ENCODE measurements around the gene SNX25. TPM values are rescaled to one million over a fixed set of nuclear protein-coding genes. Genes with fewer than 3 reads are reported as not detected.
A peak's percentile ranks its signal among the peaks of the same experiment; 100 is the strongest.

Gene SNX25
- total and polyA plus RNA-seq, 5 donors, result 10.5 to 19.9 (median 19.3) TPM

DNA sequence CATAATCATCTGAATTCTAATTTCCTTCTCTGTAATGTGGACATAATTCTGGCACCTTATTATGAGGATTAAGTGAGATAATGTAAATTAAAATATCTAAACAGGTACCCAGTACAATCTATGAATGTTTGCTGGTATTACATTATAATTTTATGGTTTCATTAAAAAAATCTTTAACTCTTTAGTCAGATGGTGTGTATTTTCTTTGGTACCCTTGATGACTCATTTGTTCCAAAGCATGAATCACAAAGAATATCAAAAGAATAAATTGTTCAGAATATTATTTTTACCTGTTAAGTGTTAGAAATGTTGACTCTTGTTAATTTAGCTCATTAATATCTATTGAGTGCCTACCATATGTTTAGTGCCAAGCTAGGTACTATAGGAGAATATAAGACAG lies 74.3 kb downstream of the SNX25 start:
- no peaks in the 10 kb centered on the region for H3K27me3 ChIP-seq (ENCODE audit: control insufficient read depth, insufficient read depth)
- intact Hi-C loops (cut with DNase I), result loop anchor here in 1 of 4 donors (10.0 kb wide), 1 partner anchor 69 kb away; no protein-coding TSS in a partner anchor
- H3K4me3 ChIP-seq (ENCODE audit: low read length), result no peak overlapping the region
- H3K27ac ChIP-seq (ENCODE audit: low read length), result no peak overlapping the region
- no peaks in the 10 kb centered on the region for H3K4me1 ChIP-seq (ENCODE audit: control insufficient read depth, insufficient read depth, low read length)
- DNase-seq (no peak), ATAC-seq (no peak)
- H3K9me3 ChIP-seq (ENCODE audit: control insufficient read depth, low read length), result no peaks in the 10 kb centered on the region

DNA sequence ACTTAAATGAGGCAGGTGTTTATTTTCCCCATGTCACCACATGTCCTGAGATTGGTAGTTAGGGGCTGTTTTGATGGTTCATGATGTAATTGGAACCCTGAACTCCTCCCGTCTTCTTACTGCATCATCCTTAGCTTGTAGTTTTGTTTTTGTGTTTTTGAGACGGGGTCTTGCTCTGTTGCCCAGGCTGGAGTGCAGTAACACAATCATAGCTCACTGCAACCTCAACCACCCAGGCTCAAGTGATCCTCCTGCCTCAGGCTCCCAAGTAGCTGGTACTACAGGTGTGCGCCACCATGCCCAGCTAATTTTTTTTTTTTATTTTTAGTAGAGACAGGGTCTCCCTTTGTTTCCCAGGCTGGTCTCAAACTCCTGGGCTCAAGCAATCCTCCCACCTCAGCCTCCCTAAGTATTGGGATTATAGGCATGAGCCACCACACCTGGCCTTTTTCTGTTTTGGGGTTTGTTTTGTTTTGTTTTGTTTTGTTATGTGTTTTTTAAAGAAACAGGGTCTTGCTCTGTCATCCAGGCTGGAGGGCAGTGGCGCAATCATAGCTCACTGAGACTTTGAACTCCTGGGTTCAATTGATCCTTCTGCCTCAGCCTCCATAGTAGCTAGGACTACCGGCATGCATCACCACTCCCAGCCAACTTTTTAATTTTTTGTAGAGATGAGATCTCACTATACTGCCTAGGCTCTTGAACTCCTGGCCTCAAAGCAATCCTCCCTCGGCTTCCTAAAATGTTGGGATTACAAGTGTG lies 76.4 kb downstream of the SNX25 start:
- no peaks in the 10 kb centered on the region for H3K27me3 ChIP-seq (ENCODE audit: control insufficient read depth, insufficient read depth)
- DNase-seq (no peak), ATAC-seq (peak in 1 of 2 donors; percentile 20)
- H3K4me3 ChIP-seq (ENCODE audit: low read length), result no peak overlapping the region
- no peaks in the 10 kb centered on the region for H3K4me1 ChIP-seq (ENCODE audit: control insufficient read depth, insufficient read depth, low read length)
- H3K27ac ChIP-seq (ENCODE audit: low read length), result peak overlapping the region; percentile 54
- no peaks in the 10 kb centered on the region for H3K9me3 ChIP-seq (ENCODE audit: control insufficient read depth, low read length)
- intact Hi-C loops (cut with DNase I), result loop anchor here in 1 of 4 donors (10.0 kb wide), 1 partner anchor 71 kb away; no protein-coding TSS in a partner anchor
- 83% methylated on average over 6 of the region's 6 CpGs for WGBS

DNA sequence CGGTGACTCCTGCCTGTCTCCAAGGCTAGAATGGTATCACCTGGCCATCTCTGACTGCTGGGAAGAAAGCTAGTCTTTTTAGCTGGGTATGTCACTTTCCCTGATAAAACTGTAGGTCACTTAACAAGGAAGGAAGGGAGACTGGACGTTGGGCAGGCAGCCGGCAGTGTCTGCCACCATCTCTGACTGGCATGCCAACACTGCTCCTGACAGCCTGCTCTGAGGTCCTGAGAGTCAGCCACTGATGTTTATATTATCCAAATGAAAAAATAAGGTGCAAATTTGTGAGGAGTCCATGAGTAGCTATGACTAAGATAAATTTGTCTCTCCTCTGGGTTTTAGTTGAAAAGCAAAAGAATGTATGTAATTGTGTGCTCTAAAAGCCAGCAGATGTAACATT lies 77.2 kb downstream of the SNX25 start:
- H3K4me3 ChIP-seq (ENCODE audit: low read length), result no peak overlapping the region
- DNase-seq, result no peak
- ATAC-seq, result peak; percentile 36 to 55
- intact Hi-C loops (cut with DNase I), result loop anchor here in 1 of 4 donors (10.0 kb wide), 1 partner anchor 72 kb away; no protein-coding TSS in a partner anchor
- H3K27ac ChIP-seq (ENCODE audit: low read length), result peak overlapping the region; percentile 54
- no peaks in the 10 kb centered on the region for H3K4me1 ChIP-seq (ENCODE audit: control insufficient read depth, insufficient read depth, low read length)
- H3K9me3 ChIP-seq (ENCODE audit: control insufficient read depth, low read length), result no peaks in the 10 kb centered on the region
- no peaks in the 10 kb centered on the region for H3K27me3 ChIP-seq (ENCODE audit: control insufficient read depth, insufficient read depth)
- 51% methylated on average over 3 of the region's 3 CpGs for WGBS

DNA sequence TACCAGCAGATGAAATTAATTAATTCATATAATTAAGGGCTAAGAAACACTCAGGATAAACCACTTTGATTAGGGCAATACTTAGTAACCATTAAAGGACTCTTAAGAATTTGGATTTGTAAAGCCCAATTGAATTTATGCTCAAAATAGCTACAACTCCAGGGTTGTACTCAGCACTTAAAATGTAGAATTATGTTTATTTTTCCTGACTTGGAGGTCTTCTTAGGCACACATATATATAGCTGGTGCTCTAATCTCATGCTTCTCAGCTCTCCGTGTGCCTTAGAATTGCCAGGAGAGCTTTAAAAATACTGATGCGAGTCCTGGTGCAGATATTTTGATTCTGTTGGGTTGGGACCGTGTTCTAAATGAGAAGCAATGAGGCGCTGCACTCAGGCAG lies 77.6 kb downstream of the SNX25 start:
- no peak for ATAC-seq
- Histone ChIP-seq H3K27ac (ENCODE audit: low read length) (no peak overlapping the region), H3K4me1 (ENCODE audit: control insufficient read depth, insufficient read depth, low read length) (no peaks in the 10 kb centered on the region), H3K4me3 (ENCODE audit: low read length) (no peak overlapping the region), H3K9me3 (ENCODE audit: control insufficient read depth, low read length) (no peaks in the 10 kb centered on the region), H3K27me3 (ENCODE audit: control insufficient read depth, insufficient read depth) (no peaks in the 10 kb centered on the region)
- intact Hi-C loops (cut with DNase I), result loop anchor here in 1 of 4 donors (10.0 kb wide), 1 partner anchor 72 kb away; no protein-coding TSS in a partner anchor
- no peak for DNase-seq
- WGBS, result 77% methylated on average over 4 of the region's 4 CpGs

DNA sequence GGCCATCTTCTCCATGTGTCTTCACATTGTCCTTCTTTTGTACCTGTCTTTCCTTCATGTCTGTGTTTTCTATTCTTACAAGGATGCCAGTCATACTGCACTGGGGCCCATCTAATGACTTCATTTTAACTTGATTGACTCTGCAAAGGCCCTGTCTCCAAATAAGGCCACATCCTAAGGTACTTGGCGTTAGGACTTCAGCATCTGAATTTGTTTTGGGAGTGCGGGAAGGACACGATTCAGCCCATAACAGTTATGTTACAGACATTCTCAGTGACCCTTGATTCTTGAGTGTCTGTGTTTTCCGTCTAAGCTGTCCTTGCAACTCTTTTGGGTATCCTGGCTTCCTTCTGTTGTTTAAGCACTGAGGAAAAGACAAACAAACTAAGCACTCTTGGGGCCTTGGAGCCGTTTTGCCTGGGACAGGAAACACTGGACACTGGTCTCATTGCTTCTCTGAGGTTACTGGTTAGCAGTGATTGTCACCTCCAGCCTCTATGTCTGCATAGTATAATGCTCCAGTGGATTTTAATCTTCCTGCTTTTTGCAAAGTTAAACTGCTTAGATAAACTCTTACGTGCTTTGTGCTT lies 80.7 kb downstream of the SNX25 start:
- H3K4me3 ChIP-seq (ENCODE audit: low read length), result no peak overlapping the region
- no peak for DNase-seq
- ATAC-seq, result no peak
- no peaks in the 10 kb centered on the region for H3K9me3 ChIP-seq (ENCODE audit: control insufficient read depth, low read length)
- H3K4me1 ChIP-seq (ENCODE audit: control insufficient read depth, insufficient read depth, low read length), result no peaks in the 10 kb centered on the region
- 56% methylated on average over 6 of the region's 6 CpGs for WGBS
- H3K27ac ChIP-seq (ENCODE audit: low read length), result no peak overlapping the region
- H3K27me3 ChIP-seq (ENCODE audit: control insufficient read depth, insufficient read depth), result no peaks in the 10 kb centered on the region
- intact Hi-C loops (cut with DNase I), result no loop called here

DNA sequence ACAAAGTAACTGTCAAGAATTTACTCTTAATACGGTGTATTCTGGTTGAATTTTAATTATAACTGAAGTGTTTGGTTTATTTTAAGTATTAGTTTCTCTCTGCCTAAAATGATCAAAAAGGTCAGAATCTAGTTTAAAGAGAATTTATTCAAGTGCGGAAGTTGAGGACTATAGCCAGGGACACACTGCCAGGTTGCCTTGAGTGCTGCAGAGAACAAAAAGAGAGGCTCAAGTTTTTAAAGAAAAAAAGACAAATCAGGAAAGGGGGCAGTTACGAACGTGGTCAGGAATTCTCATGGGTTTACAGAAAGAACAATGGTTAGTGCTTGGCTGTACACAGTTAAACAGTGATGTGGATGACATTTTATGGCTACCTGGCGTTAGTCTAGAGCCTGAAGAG lies 81.3 kb downstream of the SNX25 start:
- no peaks in the 10 kb centered on the region for H3K4me1 ChIP-seq (ENCODE audit: control insufficient read depth, insufficient read depth, low read length)
- no peak for DNase-seq
- no peak for ATAC-seq
- 37% methylated on average over 5 of the region's 5 CpGs for WGBS
- no peaks in the 10 kb centered on the region for H3K9me3 ChIP-seq (ENCODE audit: control insufficient read depth, low read length)
- no peak overlapping the region for H3K4me3 ChIP-seq (ENCODE audit: low read length)
- intact Hi-C loops (cut with DNase I), result no loop called here
- H3K27me3 ChIP-seq (ENCODE audit: control insufficient read depth, insufficient read depth), result no peaks in the 10 kb centered on the region
- no peak overlapping the region for H3K27ac ChIP-seq (ENCODE audit: low read length)

DNA sequence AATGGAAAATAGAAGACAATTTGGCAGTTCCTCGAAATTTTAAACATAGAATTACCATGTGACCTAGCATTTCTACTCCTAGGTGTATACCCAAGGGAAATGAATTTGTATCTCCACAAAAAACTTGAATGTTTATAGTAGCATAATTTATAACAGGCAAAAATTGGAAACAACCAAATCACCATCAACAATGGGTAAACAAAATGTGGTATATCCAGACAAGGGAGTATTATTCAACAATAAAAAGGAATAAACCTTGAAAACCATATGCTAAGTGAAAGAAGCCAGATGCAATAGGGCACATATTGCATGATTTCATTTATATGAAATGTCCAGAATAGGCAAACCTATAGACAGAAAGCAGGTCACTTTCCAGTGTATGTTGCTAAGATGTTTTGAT lies 83.8 kb downstream of the SNX25 start:
- intact Hi-C loops (cut with DNase I), result no loop called here
- no peak overlapping the region for H3K27ac ChIP-seq (ENCODE audit: low read length)
- no peak for DNase-seq
- no peak overlapping the region for H3K4me3 ChIP-seq (ENCODE audit: low read length)
- no peaks in the 10 kb centered on the region for H3K9me3 ChIP-seq (ENCODE audit: control insufficient read depth, low read length)
- no peaks in the 10 kb centered on the region for H3K27me3 ChIP-seq (ENCODE audit: control insufficient read depth, insufficient read depth)
- H3K4me1 ChIP-seq (ENCODE audit: control insufficient read depth, insufficient read depth, low read length), result no peaks in the 10 kb centered on the region
- ATAC-seq, result no peak
- 96% methylated on average over 1 of the region's 1 CpG for WGBS

DNA sequence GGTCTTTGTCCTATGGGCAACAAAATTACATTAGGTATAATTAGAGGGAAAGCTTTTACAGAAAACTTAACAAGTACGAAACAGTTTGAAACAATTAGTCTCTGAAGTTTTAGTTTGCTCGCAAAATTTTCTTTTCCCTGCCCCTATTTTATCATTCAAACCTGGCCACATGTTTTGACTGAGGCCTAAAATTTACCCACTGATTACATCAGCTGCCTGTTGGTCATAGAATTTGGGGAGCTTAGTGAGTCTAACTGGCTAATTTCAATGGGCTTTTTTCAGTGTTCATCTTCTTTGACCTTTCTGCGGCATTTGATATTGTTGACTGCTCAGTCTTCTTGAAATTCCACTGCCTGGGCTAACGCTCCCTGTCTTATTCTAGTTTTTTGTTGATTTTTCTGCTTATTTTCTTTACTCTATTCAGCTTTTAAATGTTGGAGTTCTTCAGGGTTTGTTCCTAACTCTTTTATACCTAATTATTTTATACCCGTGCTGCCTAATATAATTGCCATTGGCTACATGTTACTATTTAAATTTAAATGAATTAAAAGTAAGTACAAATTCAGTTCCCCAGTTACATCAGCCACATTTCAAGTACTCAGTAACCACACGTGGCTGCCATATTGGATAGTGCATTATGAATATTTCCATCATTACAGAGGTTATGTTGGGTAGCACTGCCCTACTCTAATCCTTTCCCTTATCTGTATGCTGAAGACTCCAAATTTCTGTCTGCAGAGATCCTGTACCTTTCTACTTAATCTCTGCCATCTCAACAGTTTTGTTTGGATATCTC lies 87.5 kb downstream of the SNX25 start:
- Histone ChIP-seq H3K4me3 (ENCODE audit: low read length) (no peak overlapping the region), H3K27ac (ENCODE audit: low read length) (no peak overlapping the region), H3K27me3 (ENCODE audit: control insufficient read depth, insufficient read depth) (no peaks in the 10 kb centered on the region), H3K4me1 (ENCODE audit: control insufficient read depth, insufficient read depth, low read length) (no peaks in the 10 kb centered on the region), H3K9me3 (ENCODE audit: control insufficient read depth, low read length) (no peaks in the 10 kb centered on the region)
- intact Hi-C loops (cut with DNase I), result no loop called here
- 95% methylated on average over 6 of the region's 6 CpGs for WGBS
- no peak for DNase-seq
- no peak for ATAC-seq

DNA sequence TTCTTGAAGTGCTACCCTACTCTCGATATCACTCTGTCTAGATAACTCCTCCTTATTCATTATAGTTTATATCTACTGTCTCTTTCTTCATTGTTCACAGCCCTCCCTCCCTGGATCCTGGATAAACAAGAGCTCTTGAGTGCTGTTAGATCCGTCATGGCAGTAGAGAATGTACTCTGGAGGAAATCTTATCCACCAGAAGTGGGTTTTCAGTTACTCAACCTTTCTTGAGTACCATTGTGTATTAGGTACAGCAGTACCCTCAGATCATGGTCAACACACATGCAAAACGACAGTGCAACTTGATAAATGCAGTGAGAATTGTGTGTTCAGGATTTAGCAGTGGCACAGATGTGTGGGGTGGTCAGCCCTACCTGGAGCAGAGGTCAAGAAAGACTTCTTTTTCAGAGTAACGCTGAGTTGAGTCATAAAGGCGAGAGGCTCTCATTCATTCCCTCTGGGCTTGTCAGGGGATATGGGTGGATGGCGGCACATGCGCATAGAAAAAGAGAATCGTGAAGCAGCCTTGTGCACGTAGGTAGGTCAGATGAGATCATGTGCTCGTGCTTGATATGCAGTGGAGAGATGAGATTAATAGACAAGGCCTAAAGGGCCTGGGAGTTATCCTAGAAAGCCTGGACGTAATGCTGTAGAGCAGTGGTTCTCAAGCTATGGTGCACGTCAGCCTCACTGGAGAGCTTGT lies 89.5 kb downstream of the SNX25 start:
- Histone ChIP-seq H3K4me3 (ENCODE audit: low read length) (no peak overlapping the region), H3K27me3 (ENCODE audit: control insufficient read depth, insufficient read depth) (no peaks in the 10 kb centered on the region), H3K9me3 (ENCODE audit: control insufficient read depth, low read length) (no peaks in the 10 kb centered on the region), H3K4me1 (ENCODE audit: control insufficient read depth, insufficient read depth, low read length) (no peaks in the 10 kb centered on the region), H3K27ac (ENCODE audit: low read length) (no peak overlapping the region)
- no peak for DNase-seq
- WGBS, result 77% methylated on average over 12 of the region's 12 CpGs
- ATAC-seq, result no peak
- intact Hi-C loops (cut with DNase I), result no loop called here

DNA sequence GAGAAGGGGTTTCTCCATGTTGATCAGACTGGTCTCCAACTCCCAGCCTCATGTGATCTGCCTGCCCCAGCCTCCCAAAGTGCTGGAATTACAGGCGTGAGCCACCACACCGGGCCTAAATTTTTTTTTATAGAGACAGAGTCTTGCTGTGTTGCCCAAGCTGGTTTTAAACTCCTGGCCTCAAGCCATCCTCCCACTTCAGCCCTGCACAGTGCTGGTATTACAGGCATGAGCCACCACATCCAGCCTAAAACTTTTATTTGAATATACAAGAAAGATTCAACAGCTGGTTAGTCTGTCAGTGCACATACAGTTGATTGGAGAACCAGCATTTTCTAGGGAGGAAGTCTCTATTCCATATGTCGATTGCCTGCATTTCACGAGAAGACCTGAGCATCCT lies 95.1 kb downstream of the SNX25 start:
- intact Hi-C loops (cut with DNase I), result loop anchor here in 1 of 4 donors (10.0 kb wide), 1 partner anchor 100 kb away; the partner anchor contains the start of genes CFAP97 and SNX25
- 89% methylated on average over 4 of the region's 4 CpGs for WGBS
- Histone ChIP-seq H3K27me3 (ENCODE audit: control insufficient read depth, insufficient read depth) (no peaks in the 10 kb centered on the region), H3K4me1 (ENCODE audit: control insufficient read depth, insufficient read depth, low read length) (peaks cover 4% of the 10 kb centered on the region), H3K27ac (ENCODE audit: low read length) (no peak overlapping the region), H3K4me3 (ENCODE audit: low read length) (no peak overlapping the region), H3K9me3 (ENCODE audit: control insufficient read depth, low read length) (no peaks in the 10 kb centered on the region)
- DNase-seq (no peak), ATAC-seq (no peak)

Data from right cardiac atrium (tissue), 5 donors.